Motor neuron (in vitro differentiated cells): ENCODE data around the gene IL31RA. TPM values are rescaled to one million over a fixed set of nuclear protein-coding genes. Genes with fewer than 3 reads are reported as not detected.

ENCODE experiments used
- ATAC-seq, 8 experiments: fragments of 200-7000 bp; cut with Tn5 transposase; replicated peaks in 6 of 8; 2 replicates each; pipeline ENCODE4 v1.8.0; 2021; ENCODE audit warnings: mild to moderate bottlenecking in 8 of 8, moderate library complexity in 8 of 8
- H3K27ac ChIP-seq, 2 donors: fragments of 250-450 bp; sonication (Bioruptor Pico); 2 replicates each; pipeline ENCODE4 v1.9.0; 2021; ENCODE audit warnings: antibody characterized with exemption in 2 of 2, mild to moderate bottlenecking in 2 of 2, moderate library complexity in 1 of 2
- H3K4me1 ChIP-seq, 2 donors: fragments of 250-450 bp; sonication (Bioruptor Pico); replicated peaks in 1 of 2; 2 replicates each; pipeline ENCODE4 v1.6.1; 2021; ENCODE audit warnings: antibody characterized with exemption in 2 of 2, mild to moderate bottlenecking in 2 of 2, moderate library complexity in 1 of 2
- H3K4me3 ChIP-seq, 5 donors: fragments of 250-450 bp; sonication (Bioruptor Pico); 2 replicates each; pipeline ENCODE4 v1.9.0; 2021; ENCODE audit warnings: antibody characterized with exemption in 5 of 5, mild to moderate bottlenecking in 5 of 5, moderate library complexity in 4 of 5
- WGBS, 10 experiments: fragments of 450-650 bp; shearing (Covaris generic); methylation state at CpG; one replicate each; pipeline ENCODE4 v1.0.0; 2022; 5-methylcytosine and 5-hydroxymethylcytosine counted together
- in situ Hi-C, 9 experiments: fragments of 400-800 bp; cut with MboI; loops; one replicate each; pipeline ENCODE4 v1.15.0; 2021; ENCODE audit warnings: low sequenced_read_pairs in 9 of 9, low pct_unique_long_range_greater_than_20kb in 2 of 9; ENCODE audit not compliant: unreplicated experiment in 9 of 9
- total RNA-seq, 8 experiments: library from RNA; unstranded; fragments of 300-600 nt; gene quantifications; 2 replicates each; pipeline versions ENCODE4 v1.2.3 to v1.2.4, GENCODE V29; 2022

Gene IL31RA
- total RNA-seq, 8 experiments from 2014 or later, result 0.05 to 3.2 (median 0.47) TPM; not detected in 3

DNA sequence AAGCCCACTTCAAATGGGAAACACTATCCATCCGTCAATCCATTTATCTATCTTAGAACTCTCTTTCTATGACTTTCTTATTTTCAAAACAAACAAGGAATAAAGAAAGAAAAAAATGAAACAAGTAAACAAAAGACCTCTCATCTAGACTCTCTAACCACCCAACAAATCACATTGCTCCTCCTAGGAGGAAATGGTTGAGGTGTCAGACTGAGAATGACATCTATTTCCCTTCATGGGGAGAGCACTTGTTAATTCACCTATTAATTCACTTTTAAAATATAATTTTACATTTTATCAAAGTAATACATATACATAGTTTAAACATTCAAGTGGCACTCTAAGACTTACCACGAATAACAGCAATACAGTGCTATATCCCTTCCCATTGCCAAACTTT lies 2.4 kb upstream of the IL31RA start:
- Histone ChIP-seq H3K4me1 (no peaks in the 10 kb centered on the region), H3K27ac (no peak overlapping the region), H3K4me3 (no peak overlapping the region)
- WGBS, 10 experiments, result 36 to 100% (median 90%) methylated on average over 1 to 2 of the region's 2 CpGs
- ATAC-seq, result no peak
- in situ Hi-C loops, result no loop called here

DNA sequence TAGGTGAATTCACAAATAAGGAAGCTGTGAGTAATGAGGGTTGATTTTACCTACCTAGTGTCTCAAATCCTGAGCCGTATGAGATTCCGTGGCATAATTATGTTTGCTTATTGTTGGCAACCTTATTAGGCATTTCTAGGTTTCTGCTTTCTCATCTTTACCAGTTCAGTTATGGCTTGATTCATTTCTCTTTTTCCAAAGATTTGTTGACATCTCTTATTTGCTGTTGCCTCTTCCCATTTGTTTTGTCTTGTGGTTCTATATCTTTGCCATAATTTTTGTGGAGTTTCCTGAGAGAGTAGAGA lies 470 bp downstream of the IL31RA start:
- Histone ChIP-seq H3K27ac (no peak overlapping the region), H3K4me1 (no peaks in the 10 kb centered on the region), H3K4me3 (no peak overlapping the region)
- in situ Hi-C loops, result no loop called here
- 0 to 100% (median 92%) methylated on average over 1 to 2 of the region's 2 CpGs; no CpG with 5 or more reads in 3 of the 10 experiments for WGBS, 10 experiments
- ATAC-seq, result peak in 1 of 8 experiments; percentile 20

DNA sequence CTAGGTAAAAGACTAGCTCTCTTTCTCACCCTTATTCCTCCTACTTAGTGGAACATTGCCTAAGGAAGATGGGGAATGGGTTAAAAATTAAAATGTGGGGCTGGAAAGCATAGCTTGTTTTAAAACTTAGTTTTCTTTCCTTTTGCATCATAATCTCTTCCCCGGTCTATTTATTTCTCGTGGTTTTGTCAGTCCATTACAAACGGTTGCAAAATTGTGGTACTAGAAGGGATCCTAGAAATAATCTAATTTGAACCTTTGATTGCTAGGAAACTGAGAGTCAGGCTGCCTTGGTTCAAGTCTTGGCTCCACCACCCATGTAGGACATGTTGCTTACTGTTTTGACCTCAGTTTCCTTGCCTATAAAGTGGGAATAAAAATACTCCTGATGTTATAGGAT lies 1.3 kb downstream of the IL31RA start:
- no peak overlapping the region for H3K4me3 ChIP-seq
- in situ Hi-C loops, result no loop called here
- H3K27ac ChIP-seq, result no peak overlapping the region
- ATAC-seq, result no peak
- no peaks in the 10 kb centered on the region for H3K4me1 ChIP-seq
- 0 to 87% (median 82%) methylated on average over 3 of the region's 3 CpGs; no CpG with 5 or more reads in 3 of the 10 experiments for WGBS, 10 experiments

DNA sequence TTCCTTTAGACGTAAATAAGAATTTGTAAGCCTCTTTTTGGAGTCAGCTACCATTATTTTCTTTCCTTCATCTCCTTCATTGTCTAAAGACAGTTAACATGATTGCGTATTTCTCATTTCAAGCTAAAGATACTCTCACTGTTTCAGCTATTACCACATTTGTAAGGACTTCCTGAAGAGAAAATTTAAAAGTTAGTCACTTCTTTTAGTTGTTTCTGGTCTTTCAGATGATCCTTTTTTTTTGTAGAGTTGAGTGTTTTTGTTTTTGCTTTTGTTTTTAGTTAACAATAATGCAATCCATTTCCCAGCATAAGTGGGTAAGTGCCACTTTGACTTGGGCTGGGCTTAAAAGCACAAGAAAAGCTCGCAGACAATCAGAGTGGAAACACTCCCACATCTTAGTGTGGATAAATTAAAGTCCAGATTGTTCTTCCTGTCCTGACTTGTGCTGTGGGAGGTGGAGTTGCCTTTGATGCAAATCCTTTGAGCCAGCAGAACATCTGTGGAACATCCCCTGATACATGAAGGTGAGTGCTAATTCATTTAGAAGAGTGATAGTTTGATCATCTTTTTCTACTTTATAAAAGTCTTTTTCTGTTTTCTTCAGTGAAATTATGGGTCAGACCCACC lies 2.0 kb downstream of the IL31RA start:
- 0 to 100% (median 84%) methylated on average over 1 to 3 of the region's 3 CpGs for WGBS, 10 experiments
- no peak overlapping the region for H3K27ac ChIP-seq
- in situ Hi-C loops, result no loop called here
- ATAC-seq, result peak in 2 of 8 experiments; percentile 28 to 62
- H3K4me3 ChIP-seq, result no peak overlapping the region
- H3K4me1 ChIP-seq, result no peaks in the 10 kb centered on the region

DNA sequence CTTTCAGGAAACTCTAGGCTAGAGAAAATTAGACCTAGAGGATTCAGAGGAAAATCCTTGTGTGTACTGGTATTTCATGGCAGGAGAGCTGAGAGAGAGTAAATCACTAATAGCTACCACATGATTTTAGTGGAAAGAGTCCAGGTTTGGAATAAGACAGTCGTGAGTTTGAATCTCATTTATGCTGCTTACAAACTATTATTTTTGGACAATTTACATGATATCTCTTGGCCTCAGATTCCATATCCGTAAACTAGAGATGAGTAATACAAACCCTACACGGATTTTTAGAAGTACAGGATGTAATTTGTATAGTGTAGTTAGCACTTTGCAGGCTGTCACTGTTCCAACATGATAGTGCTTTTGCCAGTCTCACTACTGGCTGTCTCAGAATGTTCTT lies 2.7 kb downstream of the IL31RA start:
- Histone ChIP-seq H3K4me1 (no peaks in the 10 kb centered on the region), H3K4me3 (no peak overlapping the region), H3K27ac (no peak overlapping the region)
- in situ Hi-C loops, result no loop called here
- 5 to 92% (median 76%) methylated on average over 1 to 3 of the region's 3 CpGs; no CpG with 5 or more reads in 3 of the 10 experiments for WGBS, 10 experiments
- no peak for ATAC-seq

DNA sequence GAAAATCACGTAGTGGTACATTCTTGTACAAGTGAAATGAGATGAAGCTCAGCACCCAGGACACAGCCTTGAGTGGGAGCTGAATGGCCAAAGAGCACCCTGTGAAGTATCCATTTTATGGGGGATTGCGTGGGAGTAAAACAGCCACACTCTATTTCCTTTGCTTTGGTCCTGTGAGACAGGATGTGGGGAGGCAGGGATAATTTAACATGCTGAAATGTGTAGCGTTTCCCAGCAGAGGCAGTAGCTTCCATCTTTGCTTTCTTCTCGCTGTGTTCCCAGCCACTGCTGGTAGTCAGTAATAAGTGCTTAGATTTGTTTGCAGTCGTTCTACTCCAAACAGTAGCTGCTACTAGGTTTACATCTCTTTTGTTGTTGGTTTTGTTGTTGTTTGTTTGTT lies 4.4 kb downstream of the IL31RA start:
- WGBS, 10 experiments, result 50 to 100% (median 81%) methylated on average over 1 to 5 of the region's 5 CpGs; no CpG with 5 or more reads in 3 of the 10 experiments
- H3K4me1 ChIP-seq, result no peaks in the 10 kb centered on the region
- in situ Hi-C loops, result no loop called here
- H3K27ac ChIP-seq, result no peak overlapping the region
- H3K4me3 ChIP-seq, result no peak overlapping the region
- no peak for ATAC-seq

DNA sequence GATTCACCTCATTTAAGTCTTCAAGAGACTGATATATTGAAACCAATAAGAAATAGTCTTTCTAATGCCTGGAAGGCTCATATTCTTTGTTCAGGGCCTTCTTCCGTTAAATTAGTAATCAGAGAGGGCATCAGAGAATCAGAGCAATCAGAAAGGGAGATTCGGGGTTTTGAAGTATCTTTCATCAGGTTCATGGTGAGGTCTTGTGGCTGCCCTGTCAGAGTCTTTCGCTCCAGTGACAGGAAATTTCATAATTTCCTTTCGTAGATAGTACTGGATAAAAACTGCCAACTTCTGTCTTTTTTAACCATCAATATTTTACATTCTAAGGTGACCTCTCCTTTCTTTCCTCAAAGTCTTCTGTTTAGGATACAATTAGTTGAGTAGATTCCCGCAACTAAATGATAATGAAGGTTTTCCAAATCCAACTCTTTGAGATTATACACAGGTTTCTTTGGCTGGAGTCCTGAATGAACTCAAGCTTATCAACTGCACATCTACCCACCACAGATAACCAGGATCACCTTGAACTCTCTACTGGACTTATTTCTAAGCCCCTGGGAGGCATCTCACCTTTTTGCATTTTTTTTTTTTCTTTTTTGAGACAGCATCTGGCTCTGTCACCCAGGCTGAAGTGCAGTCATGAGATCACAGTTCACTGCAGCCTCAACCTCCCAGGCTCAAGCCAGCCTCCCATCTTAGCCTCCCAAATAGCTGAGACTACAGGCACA lies 5.5 kb downstream of the IL31RA start:
- ATAC-seq, result no peak

GRCh38 chr5:55857247-55857640 lies 6.1 kb downstream of the IL31RA start:
- Histone ChIP-seq H3K4me1 (no peaks in the 10 kb centered on the region), H3K27ac (no peak overlapping the region), H3K4me3 (no peak overlapping the region)
- WGBS, 10 experiments, result 60 to 100% (median 100%) methylated on average over 1 to 4 of the region's 4 CpGs; no CpG with 5 or more reads in 1 of the 10 experiments
- no peak for ATAC-seq
- in situ Hi-C loops, result no loop called here

More for the DNA sequence above, 5.5 kb downstream of the IL31RA start:
- 88 to 100% (median 98%) methylated on average over 1 to 5 of the region's 5 CpGs for WGBS, 10 experiments
- in situ Hi-C loops, result no loop called here
- no peaks in the 10 kb centered on the region for H3K4me1 ChIP-seq
- no peak overlapping the region for H3K27ac ChIP-seq
- no peak overlapping the region for H3K4me3 ChIP-seq

DNA sequence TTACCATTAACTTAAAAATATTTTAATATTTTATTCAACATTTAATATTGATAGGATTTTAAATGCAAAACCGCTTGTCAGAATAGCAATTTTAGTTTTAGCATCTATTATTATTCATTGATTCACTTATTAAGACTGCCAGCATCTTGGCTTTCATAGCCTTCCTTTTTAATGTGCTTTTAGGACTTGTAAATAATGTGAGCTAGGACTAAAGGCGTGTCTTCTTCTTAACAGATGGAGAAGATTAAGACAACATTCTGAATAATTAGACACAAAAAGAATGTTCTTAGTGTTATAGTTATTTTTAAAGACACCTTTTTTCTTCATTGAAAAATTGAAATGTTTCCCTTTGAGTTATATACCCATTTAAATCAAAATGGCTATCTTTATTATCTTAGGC lies 6.9 kb downstream of the IL31RA start:
- Histone ChIP-seq H3K4me3 (no peak overlapping the region), H3K27ac (no peak overlapping the region), H3K4me1 (no peaks in the 10 kb centered on the region)
- WGBS, 10 experiments, result 0 to 91% (median 65%) methylated on average over 1 to 2 of the region's 2 CpGs
- peak in 2 of 8 experiments; percentile 39 to 66 for ATAC-seq
- in situ Hi-C loops, result no loop called here

DNA sequence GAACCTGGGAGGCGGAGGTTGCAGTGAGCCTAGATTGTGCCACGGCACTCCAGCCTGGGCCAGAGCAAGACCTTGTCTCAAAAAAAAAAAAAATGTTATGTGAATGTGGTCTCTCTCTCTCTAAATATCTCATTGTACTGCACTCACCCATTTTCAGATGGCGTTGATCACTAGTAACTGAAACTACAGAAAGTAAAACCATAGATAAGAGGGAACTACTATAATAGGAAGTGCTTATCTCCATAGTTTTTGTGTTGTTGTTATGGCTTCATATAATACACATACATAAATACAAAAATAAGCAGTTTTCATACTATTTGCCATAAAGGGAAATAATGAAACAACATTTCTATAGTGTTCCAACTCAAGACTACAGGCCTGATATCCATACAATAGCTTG lies 9.1 kb downstream of the IL31RA start:
- H3K4me3 ChIP-seq, result no peak overlapping the region
- no peak for ATAC-seq
- no peak overlapping the region for H3K27ac ChIP-seq
- WGBS, 10 experiments, result 43 to 100% (median 96%) methylated on average over 1 to 3 of the region's 3 CpGs; no CpG with 5 or more reads in 2 of the 10 experiments
- in situ Hi-C loops, result no loop called here
- H3K4me1 ChIP-seq, result no peaks in the 10 kb centered on the region

DNA sequence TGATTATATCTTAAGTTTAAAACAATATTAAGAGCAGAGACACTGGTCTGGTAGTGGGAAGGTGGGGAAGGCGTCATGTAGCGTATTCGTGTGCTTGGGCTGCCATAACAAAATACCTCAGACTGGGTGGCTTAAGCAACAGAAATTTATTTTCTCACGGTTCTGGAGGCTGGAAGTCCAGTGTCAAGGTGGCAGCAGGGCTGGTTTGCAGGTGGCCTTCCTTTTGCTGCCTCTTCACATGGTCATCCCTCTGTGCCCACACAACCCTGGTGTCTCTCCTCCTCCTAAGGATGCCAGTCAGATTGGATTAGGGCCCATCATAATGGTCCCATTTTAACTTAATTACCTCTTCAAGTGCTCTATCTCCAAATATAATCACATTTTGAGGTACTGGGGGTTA lies 9.6 kb downstream of the IL31RA start:
- no peak for ATAC-seq
- in situ Hi-C loops, result no loop called here
- Histone ChIP-seq H3K4me3 (no peak overlapping the region), H3K4me1 (no peaks in the 10 kb centered on the region), H3K27ac (no peak overlapping the region)
- WGBS, 10 experiments, result 44 to 100% (median 75%) methylated on average over 1 to 4 of the region's 4 CpGs; no CpG with 5 or more reads in 3 of the 10 experiments

GRCh38 chr5:55864606-55865541 lies 13.7 kb downstream of the IL31RA start:
- no peaks in the 10 kb centered on the region for H3K4me1 ChIP-seq
- H3K4me3 ChIP-seq, result no peak overlapping the region
- H3K27ac ChIP-seq, result no peak overlapping the region
- WGBS, 10 experiments, result 52 to 100% (median 79%) methylated on average over 2 to 7 of the region's 9 CpGs; no CpG with 5 or more reads in 1 of the 10 experiments
- in situ Hi-C loops, result no loop called here
- ATAC-seq, result peak in 1 of 8 experiments; percentile 34

DNA sequence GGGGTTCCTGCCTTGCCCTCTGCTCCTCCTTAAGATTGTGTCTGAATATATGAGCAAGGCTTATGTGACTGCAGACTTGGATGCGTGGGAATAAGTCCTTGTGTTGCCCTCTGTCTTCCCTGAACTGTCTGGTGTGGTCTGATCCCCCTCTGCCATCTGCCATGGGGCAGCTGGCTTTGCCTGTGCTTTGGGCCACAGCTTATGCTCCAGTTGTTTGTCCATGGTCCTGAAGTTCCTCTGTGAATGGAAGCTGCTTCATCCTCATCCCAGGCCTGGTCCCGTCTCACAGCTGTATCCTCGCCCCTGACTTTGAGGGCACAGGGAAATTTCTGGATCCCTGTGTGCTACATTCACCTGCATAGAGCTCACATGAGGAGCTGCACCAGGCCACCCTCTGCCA lies 14.7 kb downstream of the IL31RA start:
- Histone ChIP-seq H3K4me3 (no peak overlapping the region), H3K4me1 (no peaks in the 10 kb centered on the region), H3K27ac (no peak overlapping the region)
- no peak for ATAC-seq
- in situ Hi-C loops, result no loop called here
- WGBS, 10 experiments, result 60 to 100% (median 100%) methylated on average over 1 to 3 of the region's 3 CpGs; no CpG with 5 or more reads in 5 of the 10 experiments
